Endothelial cell of umbilical vein (primary cell): ENCODE measurements around the gene GUCA2B. TPM values are rescaled to one million over a fixed set of nuclear protein-coding genes. Genes with fewer than 3 reads are reported as not detected.

ENCODE experiments used
- BruUV-seq: library from RNA; stranded (reverse); fragments of 400-500 nt; replicated peaks from 2 replicates; lab custom pipeline; 2021; lab: Mats Ljungman, UMichigan
- CTCF ChIA-PET: fragments of 300-600, 350-600 bp; sonication (Branson Sonifier 250); formaldehyde crosslinking; loops from one replicate; lab custom pipeline; 2021; ENCODE audit warnings: antibody characterized with exemption, inconsistent platforms; lab: Charles Lee
- POLR2A ChIA-PET: fragments of 300-600, 350-600 bp; sonication (Branson Sonifier 250); formaldehyde crosslinking; loops from one replicate; lab custom pipeline; 2021; ENCODE audit warnings: antibody characterized with exemption, inconsistent platforms; lab: Charles Lee
- DNase-seq: peaks from one replicate; pipeline ENCODE4 v3.0.0-alpha.2; 2011; ENCODE audit warnings: low read depth, low spot score
- FAIRE-seq: peaks from 2 replicates; lab custom pipeline; 2011; peaks lifted over from hg19 to GRCh38; lab: Jason Lieb, UNC
- H2AFZ ChIP-seq: 2 replicates; pipeline ENCODE4 v1.6.0; 2012; ENCODE audit warnings: low read depth, low read length, control low read depth, inconsistent platforms
- H3K27ac ChIP-seq: 2 replicates; pipeline ENCODE4 v1.5.1; 2011; ENCODE audit warnings: low read depth, mild to moderate bottlenecking, control low read depth, low read length, moderate library complexity; ENCODE audit not compliant: insufficient read depth
- H3K27me3 ChIP-seq, 2 experiments: 2 replicates each; pipeline versions ENCODE4 v1.6.0 to v1.6.1; 2011; ENCODE audit warnings: low read length in 2 of 2, mixed read lengths in 1 of 2; ENCODE audit not compliant: control insufficient read depth in 2 of 2, insufficient read depth in 2 of 2
- H3K36me3 ChIP-seq, 2 experiments: 2 replicates in 1 of 2; 3 replicates in 1 of 2; pipeline ENCODE4 v1.5.1; 2011; ENCODE audit warnings: low read length in 2 of 2, mild to moderate bottlenecking in 1 of 2, moderate library complexity in 1 of 2; ENCODE audit not compliant: control insufficient read depth in 2 of 2, insufficient read depth in 2 of 2; ENCODE audit errors: extremely low read depth in 1 of 2
- H3K4me1 ChIP-seq: 3 replicates; pipeline ENCODE4 v1.5.1; 2011; ENCODE audit warnings: mild to moderate bottlenecking, low read length; ENCODE audit not compliant: control insufficient read depth, insufficient read depth; ENCODE audit errors: extremely low read depth
- H3K4me2 ChIP-seq: 2 replicates; pipeline ENCODE4 v1.6.1; 2011; ENCODE audit warnings: low read length, control low read depth, mixed read lengths; ENCODE audit not compliant: insufficient read depth
- H3K4me3 ChIP-seq, 3 experiments: fragments of 200-600 bp in 1 of 3; sonication (generic), shearing (Covaris generic) in 1 of 3; replicated peaks in 1 of 3; 2 replicates each; pipeline ENCODE4 v1.5.1; 2011 to 2016; ENCODE audit warnings: control low read depth in 3 of 3, low read length in 3 of 3, mild to moderate bottlenecking in 2 of 3, inconsistent platforms in 1 of 3, low read depth in 1 of 3, moderate library complexity in 1 of 3; ENCODE audit not compliant: insufficient read depth in 1 of 3
- H3K79me2 ChIP-seq: 2 replicates; pipeline ENCODE4 v1.6.0; 2012; ENCODE audit warnings: low read length, inconsistent platforms; ENCODE audit not compliant: control insufficient read depth, insufficient read depth
- H3K9ac ChIP-seq: replicated peaks from 2 replicates; pipeline ENCODE3; 2011; ENCODE audit warnings: low read length, control low read depth; ENCODE audit not compliant: insufficient read depth; ENCODE audit errors: extremely low read depth
- H3K9me1 ChIP-seq: replicated peaks from 3 replicates; pipeline ENCODE4 v1.6.0; 2011; ENCODE audit warnings: mild to moderate bottlenecking, low read length; ENCODE audit not compliant: control insufficient read depth, insufficient read depth; ENCODE audit errors: extremely low read depth
- H3K9me3 ChIP-seq: replicated peaks from 2 replicates; pipeline ENCODE4 v1.5.1; 2012; ENCODE audit warnings: low read length, inconsistent platforms; ENCODE audit not compliant: control insufficient read depth, insufficient read depth
- H4K20me1 ChIP-seq: replicated peaks from 2 replicates; pipeline ENCODE3; 2011; ENCODE audit warnings: mild to moderate bottlenecking, low read length; ENCODE audit not compliant: control insufficient read depth, insufficient read depth; ENCODE audit errors: extremely low read depth
- CTCF ChIP-seq, 2 donors: IDR thresholded peaks; 1 replicate in 1 of 2; 2 replicates in 1 of 2; pipeline ENCODE4 v1.5.1; 2011; ENCODE audit warnings: low read length in 2 of 2, mild to moderate bottlenecking in 2 of 2, moderate library complexity in 2 of 2, control low read depth in 1 of 2, inconsistent platforms in 1 of 2, low read depth in 1 of 2; ENCODE audit not compliant: insufficient read depth in 1 of 2; ENCODE audit errors: extremely low read depth in 1 of 2
- EZH2 ChIP-seq: IDR thresholded peaks from 2 replicates; pipeline ENCODE4 v1.6.1; 2012; ENCODE audit warnings: borderline replicate concordance, low read depth, mild to moderate bottlenecking, moderate library complexity, low read length, inconsistent platforms; ENCODE audit not compliant: severe bottlenecking
- FOS ChIP-seq: IDR thresholded peaks from 2 replicates; pipeline ENCODE4 v1.6.1; 2011; ENCODE audit warnings: mild to moderate bottlenecking, low read length, moderate library complexity, borderline replicate concordance; ENCODE audit not compliant: insufficient read depth
- GATA2 ChIP-seq: IDR thresholded peaks from 2 replicates; pipeline ENCODE4 v1.7.0; 2011; ENCODE audit warnings: low read depth, mild to moderate bottlenecking, moderate library complexity, mixed read lengths, low read length; ENCODE audit not compliant: insufficient read length, insufficient read depth
- JUN ChIP-seq: IDR thresholded peaks from 2 replicates; pipeline ENCODE4 v1.6.1; 2011; ENCODE audit warnings: borderline replicate concordance, low read depth; ENCODE audit not compliant: insufficient read length, insufficient read depth
- MAX ChIP-seq: IDR thresholded peaks from 2 replicates; pipeline ENCODE4 v1.6.1; 2011; ENCODE audit not compliant: insufficient read depth, insufficient read length
- MYC ChIP-seq: IDR thresholded peaks from one replicate; pipeline ENCODE4 v1.6.1; 2011; ENCODE audit warnings: mild to moderate bottlenecking, low read depth, low read length
- POLR2A ChIP-seq: IDR thresholded peaks from 2 replicates; pipeline ENCODE4 v1.6.1; 2012; ENCODE audit warnings: low read depth, mild to moderate bottlenecking, control low read depth, low read length
- POLR2AphosphoS5 ChIP-seq: IDR thresholded peaks from 2 replicates; pipeline ENCODE4 v1.6.1; 2012; ENCODE audit warnings: low read depth, mild to moderate bottlenecking, control low read depth, low read length, moderate library complexity; ENCODE audit not compliant: insufficient read depth
- dilution Hi-C: fragments of 300-500 bp; cut with MboI; formaldehyde crosslinking; loops from one replicate; pipeline ENCODE4 v1.15.0; 2019; ENCODE audit warnings: low sequenced_read_pairs; ENCODE audit not compliant: extremely low pct_ligation_motif_present
- intact Hi-C: fragments of 100-400 bp; cut with micrococcal nuclease; formaldehyde crosslinking; loops from one replicate; pipeline ENCODE4 v1.10.0; 2022
- polyA plus RNA-seq, 4 experiments: library from polyadenylated mRNA; depleted of rRNA in 3 of 4; stranded (reverse) in 3 of 4; unstranded in 1 of 4; fragments of >200 nt; gene quantifications; 2 replicates each; pipeline versions ENCODE4 v1.2.1 to v1.2.3, GENCODE V29; 2011 to 2012; ENCODE audit warnings: missing spikeins in 1 of 4
- total RNA-seq: library from RNA; stranded (reverse); gene quantifications from 2 replicates; pipeline ENCODE4 v1.2.3, GENCODE V29; 2021

The GUCA2B gene
- total and polyA plus RNA-seq, 2 donors (not counting 3 experiments of a cell fraction or from before 2014, with no cell fraction given), result not detected

- peaks cover 21 to 22% of the 10 kb centered on the region in 2 experiments for H3K27me3 ChIP-seq
- BruUV-seq, result no TSS peak
- H3K79me2 ChIP-seq, result no peaks in the 10 kb centered on the region
- no peak overlapping the region for H3K4me3 ChIP-seq
- H3K36me3 ChIP-seq, result no peaks in the 10 kb centered on the region
- CTCF ChIA-PET, result interaction anchor here (1.8 kb wide), 1 partner anchor 29 kb away, joined by 7 read pairs; no protein-coding TSS in a partner anchor
- H2AFZ ChIP-seq, result no peak overlapping the region
- intact Hi-C loops (loop anchor here (10.0 kb wide), 1 partner anchor 329 kb away; no protein-coding TSS in a partner anchor), dilution Hi-C loops (no loop called here)
- no peak overlapping the region for H3K4me2 ChIP-seq
- H3K9ac ChIP-seq, result no peak overlapping the region
- no peaks in the 10 kb centered on the region for H3K4me1 ChIP-seq
- POLR2A ChIA-PET, result no interaction called here
- FAIRE-seq (no peak), DNase-seq (no peak)
- TF ChIP-seq FOS (no peak), MYC (no peak), POLR2AphosphoS5 (no peak), GATA2 (no peak), MAX (no peak), EZH2 (no peak), JUN (no peak), CTCF (IDR thresholded peaks at IDR 0.05; ENCODE audit: extremely low read depth in 1 of 2, insufficient read depth in 1 of 2, low read depth in 1 of 2, low read length in 2 of 2) (no peak), POLR2A (no peak)
- no peaks in the 10 kb centered on the region for H4K20me1 ChIP-seq
- no peaks in the 10 kb centered on the region for H3K9me1 ChIP-seq
- H3K9me3 ChIP-seq, result no peaks in the 10 kb centered on the region
- H3K27ac ChIP-seq, result no peak overlapping the region
Observed at GRCh38 chr1:42143896-42144710, 9.1 kb upstream of the GUCA2B start.
